Ovary (tissue), 9 donors: ENCODE data around the gene IPPK. TPM values are rescaled to one million over a fixed set of nuclear protein-coding genes. Genes with fewer than 3 reads are reported as not detected.

ENCODE experiments used
- DNase-seq, 5 donors: peaks; one replicate each; pipeline ENCODE4 v3.0.0-alpha.2; 2019 to 2020
- H3K27ac ChIP-seq, 2 donors: fragments of 200-600 bp; one replicate each; pipeline versions ENCODE4 v1.5.1 to v1.8.0; 2019 to 2022
- H3K27me3 ChIP-seq: fragments of 200-600 bp; one replicate; pipeline ENCODE4 v1.8.0; 2022
- H3K36me3 ChIP-seq: fragments of 200-600 bp; sonication (generic); one replicate; pipeline ENCODE4 v1.5.1; 2019
- H3K4me1 ChIP-seq: one replicate; pipeline ENCODE4 v1.8.1; 2013; ENCODE audit warnings: mild to moderate bottlenecking, moderate library complexity; ENCODE audit not compliant: insufficient read depth
- H3K4me3 ChIP-seq: fragments of 200-600 bp; sonication (generic); one replicate; pipeline ENCODE4 v1.5.1; 2017
- H3K9me3 ChIP-seq, 2 donors: fragments of 200-600 bp in 1 of 2; sonication (generic) in 1 of 2; one replicate each; pipeline versions ENCODE4 v1.5.1 to v1.8.1; 2013 to 2019; ENCODE audit warnings: mild to moderate bottlenecking in 1 of 2, moderate library complexity in 1 of 2
- CTCF ChIP-seq, 3 donors: fragments of 450-650 bp in 2 of 3; fragments of 200-600 bp in 1 of 3; IDR thresholded peaks; one replicate each; pipeline versions ENCODE4 v1.5.1 to v1.8.0; 2016 to 2022; ENCODE audit warnings: antibody characterized with exemption in 3 of 3, mild to moderate bottlenecking in 1 of 3
- EP300 ChIP-seq: sonication (generic); formaldehyde crosslinking; IDR thresholded peaks from one replicate; pipeline ENCODE4 v1.6.1; 2017; ENCODE audit warnings: antibody characterized with exemption
- POLR2A ChIP-seq: fragments of 450-650 bp; IDR thresholded peaks from one replicate; pipeline ENCODE4 v1.6.1; 2017; ENCODE audit warnings: antibody characterized with exemption, mild to moderate bottlenecking, moderate library complexity
- WGBS, 3 donors: extraction: QIAGEN DNeasy Blood & Tissue Kit in 1 of 3; methylation state at CpG; one replicate each; pipeline versions ENCODE4 v1.1.5 to v1.1.7; 2013 to 2017; 5-methylcytosine and 5-hydroxymethylcytosine counted together
- intact Hi-C, 4 donors: fragments of 100-400 bp; cut with DNase I; formaldehyde crosslinking; loops; one replicate each; pipeline versions ENCODE4 v1.11.0 to v1.15.1; 2022 to 2023
- polyA plus RNA-seq, 2 donors: library from polyadenylated mRNA; stranded (reverse); fragments of 200-250 nt in 1 of 2; fragments of 350-450 nt in 1 of 2; fragmentation: Illumina TruSeq in 1 of 2; extraction: RNeasy Lipid Tissue Mini Kit (QIAGEN cat#74804) in 1 of 2; gene quantifications; one replicate each; pipeline ENCODE4 v1.2.3, GENCODE V29; 2013 to 2014
- total RNA-seq, 7 donors: library from RNA; depleted of rRNA in 2 of 7; stranded (reverse); fragments of >200 nt in 2 of 7; fragmentation: NEBNext Ultra II Directional in 3 of 7; extraction: Animal tissue kit (Norgen Biotek cat#: 25700) in 3 of 7; gene quantifications; one replicate each; pipeline versions ENCODE4 v1.1.0 to v1.2.4, GENCODE V29; 2016 to 2023
- donor health status: DM: no; HTN: no; CAD: no; lungs with moderate emphysema.
- donor health status: DM: no; HTN: no; CAD: no.
- donor health status: Bipolar disorder and iron deficiency.
- donor health status: DM: yes; HTN: yes; CAD: no.
- donor health status: DM: no; HTN: no; CAD: no.
- donor health status: DM: yes; HTN: yes; CAD: no.

The IPPK gene
- total and polyA plus RNA-seq, 9 donors = 4.7 to 8.5 (median 7.1) TPM

- intact Hi-C loops = loop anchor here (5.0 to 10.0 kb wide), 5 partner anchors 189 to 499 kb away; no protein-coding TSS in a partner anchor
- TF ChIP-seq POLR2A (no peak), EP300 (no peak), CTCF (IDR thresholded peaks at IDR 0.05) (no peak)
- DNase-seq = peak; percentile 19 to 55 (median 47)
- Histone ChIP-seq H3K9me3 (no peaks in the 10 kb centered on the region), H3K36me3 (no peaks in the 10 kb centered on the region), H3K4me3 (no peak overlapping the region), H3K27ac (peak overlapping the region in 1 of 2 donors; percentile 33), H3K4me1 (peaks cover 5% of the 10 kb centered on the region), H3K27me3 (no peaks in the 10 kb centered on the region)
- WGBS, 3 donors = 76 to 82% (median 79%) methylated on average over 9 of the region's 9 CpGs
Measured at GRCh38 chr9:92633614-92634278, 36.2 kb downstream of the IPPK start.

- no peaks in the 10 kb centered on the region for H3K36me3 ChIP-seq
- peaks cover 5% of the 10 kb centered on the region for H3K4me1 ChIP-seq
- no peaks in the 10 kb centered on the region for H3K27me3 ChIP-seq
- intact Hi-C loops = loop anchor here (5.0 to 10.0 kb wide), 5 partner anchors 188 to 498 kb away; no protein-coding TSS in a partner anchor
- H3K27ac ChIP-seq = no peak overlapping the region
- DNase-seq = peak in 2 of 5 donors; percentile 12 to 13
- no peak for TF ChIP-seq POLR2A
- no peaks in the 10 kb centered on the region for H3K9me3 ChIP-seq
- 95 to 98% (median 96%) methylated on average over 5 of the region's 5 CpGs for WGBS, 3 donors
- no peak overlapping the region for H3K4me3 ChIP-seq
Measured at GRCh38 chr9:92632641-92633040, 37.3 kb downstream of the IPPK start.

GRCh38 chr9:92631452-92632343 is 38.2 kb downstream of the IPPK start:
- H3K27ac ChIP-seq = no peak overlapping the region
- H3K4me1 ChIP-seq = peaks cover 5% of the 10 kb centered on the region
- no peaks in the 10 kb centered on the region for H3K27me3 ChIP-seq
- DNase-seq = peak in 2 of 5 donors; percentile 10 to 12
- intact Hi-C loops = loop anchor here (5.0 to 10.0 kb wide), 5 partner anchors 187 to 497 kb away; no protein-coding TSS in a partner anchor
- H3K36me3 ChIP-seq = no peaks in the 10 kb centered on the region
- TF ChIP-seq EP300 (no peak), POLR2A (no peak), CTCF (IDR thresholded peaks at IDR 0.05) (no peak)
- H3K9me3 ChIP-seq = no peaks in the 10 kb centered on the region
- 77 to 81% (median 79%) methylated on average over 13 of the region's 13 CpGs for WGBS, 3 donors
- no peak overlapping the region for H3K4me3 ChIP-seq

- 72 to 88% (median 82%) methylated on average over 5 of the region's 5 CpGs for WGBS, 3 donors
- TF ChIP-seq CTCF (IDR thresholded peaks at IDR 0.05) = no peak
- no peak for TF ChIP-seq EP300
- TF ChIP-seq POLR2A = no peak
- intact Hi-C loops = no loop called here
- no peaks in the 10 kb centered on the region for H3K36me3 ChIP-seq
- H3K9me3 ChIP-seq = no peaks in the 10 kb centered on the region
- peaks cover 2% of the 10 kb centered on the region for H3K4me1 ChIP-seq
- no peak overlapping the region for H3K4me3 ChIP-seq
- H3K27ac ChIP-seq = no peak overlapping the region
- H3K27me3 ChIP-seq = no peaks in the 10 kb centered on the region
- no peak for DNase-seq
Measured at GRCh38 chr9:92627651-92628050, 42.3 kb downstream of the IPPK start.
